Measurements from ENCODE around the gene CRACR2B.

- no peak for TF ChIP-seq CTCF (IDR thresholded peaks at IDR 0.05)
- TF ChIP-seq POLR2A (IDR thresholded peaks at IDR 0.05), result no peak
These were observed 27.9 kb upstream of the CRACR2B start for GRCh38 chr11:799641-800316.

All from heart left ventricle (tissue), 13 donors.